A549 (cell line): ENCODE results near the gene APOM. TPM values are rescaled to one million over a fixed set of nuclear protein-coding genes. Genes with fewer than 3 reads are reported as not detected.

Source experiments
- ATAC-seq, 2 experiments: fragments of 200-7000 bp in 1 of 2; fragments of >200 bp in 1 of 2; cut with Nextera tagmentation in 1 of 2; cut with Tn5 transposase in 1 of 2; 3 replicates each; pipeline versions ENCODE4 v1.8.0 to v1.9.1; 2018 to 2020; ENCODE audit warnings: mild to moderate bottlenecking in 1 of 2, moderate library complexity in 1 of 2
- CTCF ChIA-PET: fragments of 300-600 bp; sonication (Branson Sonifier 250); formaldehyde crosslinking; extraction: SDS; loops from one replicate; lab custom pipeline; 2021; ENCODE audit warnings: antibody characterized with exemption, inconsistent platforms; lab: Yijun Ruan, JAX
- POLR2A ChIA-PET: fragments of 350-600 bp; formaldehyde crosslinking; extraction: SDS; loops from one replicate; lab custom pipeline; 2021; ENCODE audit warnings: antibody characterized with exemption, inconsistent platforms; lab: Yijun Ruan, JAX
- DNase-seq, 2 experiments: peaks; one replicate each; pipeline versions ENCODE4 v3.0.0 to v3.0.0-alpha.2; 2011 to 2016; ENCODE audit warnings: low read depth in 1 of 2, low spot score in 1 of 2
- FAIRE-seq: peaks from 2 replicates; lab custom pipeline; 2011; peaks lifted over from hg19 to GRCh38; lab: Jason Lieb, UNC
- H3K27ac ChIP-seq, 2 experiments: fragments of >200 bp; sonication (Bioruptor Twin); formaldehyde crosslinking; 3 replicates each; pipeline ENCODE4 v1.5.1; 2016 to 2017
- H3K4me1 ChIP-seq: fragments of >200 bp; sonication (Bioruptor Twin); formaldehyde crosslinking; 3 replicates; pipeline ENCODE4 v1.6.1; 2016
- H3K4me2 ChIP-seq: fragments of >200 bp; sonication (Bioruptor Twin); formaldehyde crosslinking; 3 replicates; pipeline ENCODE4 v1.6.1; 2016
- H3K4me3 ChIP-seq: fragments of >200 bp; sonication (Bioruptor Twin); formaldehyde crosslinking; 3 replicates; pipeline ENCODE4 v1.5.1; 2016
- H3K9me3 ChIP-seq: fragments of >200 bp; sonication (Bioruptor Twin); formaldehyde crosslinking; 3 replicates; pipeline ENCODE4 v1.6.1; 2016
- ATOH8 ChIP-seq: fragments of 250-450 bp; sonication (Bioruptor Pico); IDR thresholded peaks from 2 replicates; pipeline ENCODE4 v1.5.0; 2020; ENCODE audit warnings: low read depth, mild to moderate bottlenecking, moderate library complexity
- BHLHE40 ChIP-seq: IDR thresholded peaks from 2 replicates; pipeline ENCODE4 v1.6.1; 2012; ENCODE audit warnings: low read depth, low read length, inconsistent platforms
- CTCF ChIP-seq: fragments of >200 bp; sonication (Bioruptor Twin); formaldehyde crosslinking; IDR thresholded peaks from 3 replicates; pipeline ENCODE4 v1.5.1; 2016
- EP300 ChIP-seq, 2 experiments: fragments of >200 bp; sonication (Bioruptor Twin); formaldehyde crosslinking; IDR thresholded peaks; 2 replicates in 1 of 2; 3 replicates in 1 of 2; pipeline ENCODE4 v1.6.1; 2016 to 2017
- HOXB5 ChIP-seq: fragments of 250-450 bp; sonication (Bioruptor Pico); IDR thresholded peaks from 2 replicates; pipeline ENCODE4 v1.5.0; 2020; ENCODE audit warnings: mild to moderate bottlenecking, moderate library complexity
- JUN ChIP-seq, 2 experiments: fragments of >200 bp; sonication (Bioruptor Twin); formaldehyde crosslinking; IDR thresholded peaks; 2 replicates in 1 of 2; 3 replicates in 1 of 2; pipeline ENCODE4 v1.6.1; 2016 to 2017
- JUNB ChIP-seq: fragments of >200 bp; sonication (Bioruptor Twin); formaldehyde crosslinking; IDR thresholded peaks from 2 replicates; pipeline ENCODE4 v1.6.1; 2016
- MAX ChIP-seq: IDR thresholded peaks from 2 replicates; pipeline ENCODE4 v1.6.1; 2012
- NPAS2 ChIP-seq: fragments of 250-450 bp; sonication (Bioruptor Pico); IDR thresholded peaks from 2 replicates; pipeline ENCODE4 v1.8.0; 2022; ENCODE audit warnings: mild to moderate bottlenecking, moderate library complexity, borderline replicate concordance
- NR3C1 ChIP-seq: fragments of >200 bp; sonication (Bioruptor Twin); formaldehyde crosslinking; IDR thresholded peaks from 3 replicates; pipeline ENCODE4 v1.6.1; 2017
- PHF8 ChIP-seq: fragments of 200-600 bp; sonication (generic); IDR thresholded peaks from 2 replicates; pipeline ENCODE4 v1.6.1; 2016; ENCODE audit warnings: low read depth, mild to moderate bottlenecking, antibody characterized with exemption, moderate library complexity, borderline replicate concordance
- RCOR1 ChIP-seq: fragments of 150-350 bp; IDR thresholded peaks from 2 replicates; pipeline ENCODE4 v1.6.1; 2014; ENCODE audit warnings: antibody characterized with exemption, low read length, low read depth
- REST ChIP-seq: fragments of 200-600 bp; sonication (generic); IDR thresholded peaks from 2 replicates; pipeline ENCODE4 v1.6.1; 2016; ENCODE audit warnings: antibody characterized with exemption, mild to moderate bottlenecking, moderate library complexity
- SREBF2 ChIP-seq: fragments of 450-650 bp; IDR thresholded peaks from 2 replicates; pipeline ENCODE4 v1.6.1; 2014; ENCODE audit warnings: mild to moderate bottlenecking, moderate library complexity
- USF2 ChIP-seq: fragments of 450-650 bp; IDR thresholded peaks from 2 replicates; pipeline ENCODE4 v1.6.1; 2014; ENCODE audit warnings: antibody characterized with exemption
- WGBS: methylation state at CpG from one replicate; pipeline ENCODE4 v1.1.6; 2017; ENCODE audit errors: missing lambda C conversion rate; 5-methylcytosine and 5-hydroxymethylcytosine counted together
- polyA plus RNA-seq, 4 experiments: library from polyadenylated mRNA; depleted of rRNA in 3 of 4; stranded (reverse); fragments of >200 nt; fragmentation: RNase III in 1 of 4; extraction: RNeasy Plus Mini Kit Qiagen cat#74134 plus additional on column Dnase treatment in 1 of 4; gene quantifications; 2 replicates in 3 of 4; 3 replicates in 1 of 4; pipeline ENCODE4 v1.2.3, GENCODE V29; 2011 to 2017

Gene APOM
- polyA plus RNA-seq, 2 of the 4 experiments (the other 2 are of a cell fraction), result 1.5 to 2.6 TPM

- POLR2A ChIA-PET, result no interaction called here
- no peak for FAIRE-seq
- CTCF ChIA-PET, result interaction anchor here (1.2 to 2.9 kb wide), 3 partner anchors 12 to 36 kb away, joined by 3 to 11 read pairs (median 4); partner anchors contain the start of genes DDAH2 and LY6G5C
Measured at GRCh38 chr6:31692353-31692752, 36.7 kb downstream of the APOM start.

More at GRCh38 chr6:31692353-31692752, 36.7 kb downstream of the APOM start:
- no peak overlapping the region for H3K27ac ChIP-seq
- no peak overlapping the region for H3K4me2 ChIP-seq
- ATAC-seq, result no peak
- WGBS, result 82% methylated on average over 4 of the region's 4 CpGs
- no peaks in the 10 kb centered on the region; the same call in 2 of the 3 replicates for H3K4me1 ChIP-seq
- TF ChIP-seq PHF8 (no peak), JUN (IDR thresholded peaks at IDR 0.05) (no peak), HOXB5 (CRISPR knock-in tag) (no peak), CTCF (no peak), ATOH8 (no peak), REST (no peak), MAX (no peak), JUNB (no peak), RCOR1 (no peak), NR3C1 (no peak), USF2 (no peak), SREBF2 (no peak), BHLHE40 (no peak), NPAS2 (CRISPR knock-in tag) (no peak), EP300 (IDR thresholded peaks at IDR 0.05) (no peak)
- H3K4me3 ChIP-seq, result no peak overlapping the region
- no peaks in the 10 kb centered on the region for H3K9me3 ChIP-seq
- DNase-seq, result no peak
